GM23338 (cell line): Measurements from ENCODE around the gene SIRT7.

ENCODE experiments used
- CTCF ChIP-seq, 2 experiments: fragments of 200-600 bp in 1 of 2; sonication (generic) in 1 of 2; conservative IDR thresholded peaks; 2 replicates each; pipeline versions ENCODE4 v1.5.1 to v1.6.1; 2016 to 2017; ENCODE audit warnings: antibody characterized with exemption in 2 of 2, low read depth in 2 of 2, mild to moderate bottlenecking in 2 of 2, moderate library complexity in 1 of 2
- EZH2 ChIP-seq: fragments of 200-600 bp; sonication (generic); IDR thresholded peaks from one replicate; pipeline ENCODE4 v1.8.0; 2017; ENCODE audit warnings: antibody characterized with exemption, mild to moderate bottlenecking, low read depth; ENCODE audit not compliant: unreplicated experiment
- POLR2AphosphoS5 ChIP-seq: IDR thresholded peaks from 2 replicates; pipeline ENCODE4 v1.6.1; 2016; ENCODE audit warnings: antibody characterized with exemption, low read depth
- ZNF114 ChIP-seq: fragments of 250-450 bp; sonication (Bioruptor Pico); IDR thresholded peaks from 2 replicates; pipeline ENCODE4 v1.5.0; 2020; ENCODE audit warnings: mild to moderate bottlenecking, moderate library complexity

GRCh38 chr17:81948635-81949378, 30.8 kb upstream of the SIRT7 start:
- TF ChIP-seq ZNF114 (CRISPR knock-in tag) (no peak), CTCF (conservative IDR thresholded peaks at IDR 0.05; ENCODE audit: low read depth in 2 of 2) (no peak), POLR2AphosphoS5 (no peak), EZH2 (no peak)
